D721Med (cell line): Measurements from ENCODE around the gene CAMK2A.

Experiments
- DNase-seq: peaks from one replicate; pipeline ENCODE4 v3.0.0; 2011; ENCODE audit warnings: low spot score; ENCODE audit not compliant: insufficient read length
- FAIRE-seq: peaks from 2 replicates; lab custom pipeline; 2011; peaks lifted over from hg19 to GRCh38; lab: Jason Lieb, UNC
- CTCF ChIP-seq: IDR thresholded peaks from 2 replicates; pipeline ENCODE4 v1.5.1; 2012; ENCODE audit warnings: mild to moderate bottlenecking, control low read depth; ENCODE audit not compliant: insufficient read depth; ENCODE audit errors: missing control alignments

Gene CAMK2A

GRCh38 chr5:150281987-150282386 lies 7.6 kb downstream of the CAMK2A start:
- no peak for FAIRE-seq
- TF ChIP-seq CTCF = no peak

GRCh38 chr5:150279330-150280020 lies 10.1 kb downstream of the CAMK2A start:
- no peak for FAIRE-seq

More at GRCh38 chr5:150281987-150282386, 7.6 kb downstream of the CAMK2A start:
- DNase-seq = no peak

GRCh38 chr5:150278916-150279315 lies 10.7 kb downstream of the CAMK2A start:
- no peak for FAIRE-seq
- DNase-seq = no peak
- no peak for TF ChIP-seq CTCF

More at GRCh38 chr5:150279330-150280020, 10.1 kb downstream of the CAMK2A start:
- no peak for DNase-seq
- TF ChIP-seq CTCF = no peak

- no peak for TF ChIP-seq CTCF
- DNase-seq = no peak
- no peak for FAIRE-seq
Observed at GRCh38 chr5:150278046-150278730, 11.4 kb downstream of the CAMK2A start.

GRCh38 chr5:150277043-150277442 lies 12.5 kb downstream of the CAMK2A start:
- FAIRE-seq = no peak
- no peak for TF ChIP-seq CTCF
- DNase-seq = no peak

GRCh38 chr5:150274811-150275210 lies 14.8 kb downstream of the CAMK2A start:
- DNase-seq (no peak), FAIRE-seq (no peak)
- no peak for TF ChIP-seq CTCF

- TF ChIP-seq CTCF = peak; percentile 92
- FAIRE-seq (no peak), DNase-seq (peak; percentile 66)
Observed at GRCh38 chr5:150272531-150272930, 17.0 kb downstream of the CAMK2A start.
